ENCODE results near the gene PNMA6E.

The PNMA6E gene

DNA sequence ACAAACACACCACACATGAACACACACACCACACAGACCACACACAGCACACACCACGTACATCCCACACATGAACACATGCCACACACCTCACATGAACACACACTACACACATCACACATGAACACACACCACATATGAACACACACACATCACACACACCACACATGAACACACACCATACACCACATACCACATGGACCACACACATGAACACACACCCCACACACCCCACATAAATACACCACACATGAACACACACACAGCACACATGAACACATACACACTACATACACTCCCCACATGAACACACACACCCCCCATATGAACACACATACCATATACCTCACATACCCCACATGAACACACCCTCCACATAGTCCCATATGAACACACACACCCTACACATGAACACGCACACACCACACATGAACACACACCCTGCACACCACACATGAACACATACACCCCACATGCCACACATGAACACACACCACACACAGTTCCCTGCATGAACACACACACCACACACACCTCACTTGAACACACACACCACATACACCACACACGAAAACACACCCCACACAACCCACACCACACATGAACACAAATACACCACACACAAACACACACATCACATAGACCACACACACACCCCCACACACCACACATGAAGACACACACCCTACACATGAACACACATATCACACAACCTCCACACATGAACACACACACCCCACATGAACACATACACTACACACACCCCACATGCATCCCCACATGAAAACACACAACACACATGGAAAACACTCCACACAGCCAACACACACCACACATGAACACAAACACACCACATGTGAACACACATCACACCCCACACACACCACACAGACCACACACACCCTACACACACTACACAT lies 18.3 kb downstream of the PNMA6E start:
- no peak for DNase-seq

DNA sequence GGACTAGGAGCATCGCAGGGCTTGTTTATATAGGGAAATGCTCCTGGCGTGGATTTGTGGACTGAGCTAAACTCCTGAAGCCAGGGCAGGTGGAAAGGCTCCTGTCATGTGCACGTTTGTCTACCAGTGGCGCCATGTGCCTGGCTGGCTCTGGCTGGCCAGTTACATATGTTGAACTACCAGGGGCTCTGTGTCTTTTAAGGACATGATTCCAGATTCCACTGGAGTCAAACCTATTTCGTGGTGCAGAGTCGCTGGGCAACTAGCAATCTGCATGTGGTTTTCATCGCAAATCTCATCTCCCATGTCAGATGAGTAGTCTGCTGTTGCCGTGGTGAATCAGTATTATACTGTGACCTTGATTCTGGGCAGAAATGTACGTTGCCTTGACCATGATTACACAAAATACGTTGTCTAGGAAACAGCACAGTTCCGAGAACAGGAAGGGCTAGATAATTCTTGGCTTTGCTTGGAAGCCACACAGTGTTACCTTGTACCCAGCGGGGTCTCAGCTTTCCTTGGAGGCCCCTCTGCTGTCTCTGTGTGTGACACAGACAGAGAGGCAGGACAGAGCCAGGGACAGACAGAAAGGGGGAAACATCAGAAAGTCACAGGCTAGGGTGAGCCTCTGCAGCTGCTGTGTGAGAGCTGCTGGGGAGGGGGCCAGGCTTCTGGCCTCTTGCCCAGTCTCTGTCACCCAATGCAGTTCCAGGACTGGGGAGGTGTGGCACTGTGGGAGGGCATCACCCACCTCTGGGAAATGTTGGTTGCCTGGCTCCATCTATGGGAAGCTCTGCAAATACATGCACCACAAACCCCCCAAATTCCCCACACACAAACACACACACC lies 19.2 kb downstream of the PNMA6E start:
- DNase-seq, result peak; percentile 14

DNA sequence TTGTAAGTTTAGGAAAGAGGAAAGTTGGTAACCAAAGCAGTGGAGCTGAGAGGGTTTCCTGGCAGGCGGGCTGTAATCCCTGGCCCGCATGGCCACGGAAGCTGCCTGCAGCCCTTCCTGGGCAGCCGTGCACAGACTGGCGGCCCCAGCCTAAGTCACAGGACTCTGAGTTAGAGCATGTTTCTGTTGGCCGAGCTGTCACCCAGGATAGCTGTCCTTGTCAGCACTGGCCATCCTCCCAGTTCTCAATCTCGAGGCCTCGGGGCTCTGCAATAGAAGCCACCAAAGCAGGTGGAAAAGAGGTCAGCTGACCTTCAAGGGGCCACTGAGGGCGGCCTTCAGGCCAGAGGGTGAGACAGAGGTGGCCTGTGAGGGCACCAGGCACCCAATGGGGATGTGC lies 20.5 kb downstream of the PNMA6E start:
- no peak for DNase-seq

DNA sequence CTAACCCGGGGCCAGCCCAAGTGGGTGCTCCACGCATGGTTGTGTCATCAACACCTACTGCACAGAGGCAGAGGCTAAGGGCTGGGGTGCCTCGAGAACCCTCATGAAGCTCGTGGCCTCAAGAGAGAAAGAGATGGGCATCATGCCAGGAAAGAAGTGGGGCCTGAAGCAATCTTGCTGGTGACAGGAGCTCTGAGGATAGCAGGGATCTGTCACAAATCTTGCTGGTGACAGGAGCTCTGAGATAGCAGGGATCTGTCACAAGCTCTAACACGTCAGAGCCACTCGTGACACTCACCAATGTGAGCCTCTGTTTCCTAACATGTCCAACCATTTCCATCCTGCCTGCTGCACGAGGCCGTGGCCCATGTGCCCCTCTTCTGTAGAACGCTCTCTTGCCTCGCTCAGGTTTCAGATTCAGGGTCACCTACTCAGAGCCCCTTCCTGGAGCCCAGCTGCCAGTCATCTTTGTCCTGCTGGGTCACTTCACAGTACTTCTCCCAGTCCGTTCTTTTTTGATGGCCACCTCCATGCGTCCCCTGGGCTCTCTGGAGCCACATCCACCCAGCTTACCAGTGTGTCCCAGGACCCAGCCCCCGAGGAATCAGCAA lies 21.1 kb downstream of the PNMA6E start:
- DNase-seq, result no peak

DNA sequence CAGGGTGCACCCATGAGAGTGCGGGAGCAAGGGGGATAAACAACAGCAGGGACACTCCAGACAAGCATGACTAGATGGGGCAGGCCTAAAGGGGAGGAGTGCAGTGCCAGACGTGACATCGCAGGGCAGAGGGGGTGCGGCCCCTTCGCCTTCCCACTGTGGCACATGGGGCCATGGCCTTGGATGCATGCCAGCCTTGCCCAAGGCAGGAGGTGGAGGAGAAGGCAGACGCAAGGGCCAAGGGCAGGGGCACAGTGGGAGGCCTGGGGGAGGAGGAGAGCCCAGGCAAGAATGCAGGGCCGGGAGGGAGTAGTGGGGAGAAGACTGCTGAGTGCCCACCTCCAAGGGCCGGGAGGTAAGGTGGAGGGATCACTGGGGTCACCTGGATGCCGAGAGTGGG lies 21.6 kb downstream of the PNMA6E start:
- no peak for DNase-seq

GRCh38 chrX:153378607-153379006 lies 22.5 kb downstream of the PNMA6E start:
- no peak for DNase-seq

GRCh38 chrX:153377727-153378126 lies 23.4 kb downstream of the PNMA6E start:
- no peak for DNase-seq

- DNase-seq, result no peak
These were observed 25.6 kb downstream of the PNMA6E start for GRCh38 chrX:153375571-153375970.

DNA sequence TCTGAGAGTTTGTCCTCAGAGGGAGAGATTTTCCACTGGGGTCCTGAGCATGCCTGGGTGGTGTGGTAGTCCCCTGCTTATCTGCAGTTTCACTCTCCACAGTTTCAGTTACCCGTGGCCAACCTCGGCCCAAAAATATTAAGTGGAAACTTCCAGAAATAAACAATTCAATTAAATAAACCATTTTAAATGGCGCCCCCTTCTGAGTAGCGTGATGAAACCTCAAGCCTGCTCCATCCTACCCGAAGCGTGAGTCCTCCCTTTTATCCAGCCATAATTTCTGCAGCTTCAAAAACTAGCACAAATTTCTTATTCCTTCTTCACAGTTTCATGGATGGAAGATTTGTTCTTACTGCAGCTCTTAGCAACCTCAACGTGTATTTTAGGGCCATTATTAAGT lies 26.7 kb downstream of the PNMA6E start:
- DNase-seq, result no peak

- no peak for DNase-seq
These were observed 28.2 kb downstream of the PNMA6E start for GRCh38 chrX:153372949-153373348.

DNA sequence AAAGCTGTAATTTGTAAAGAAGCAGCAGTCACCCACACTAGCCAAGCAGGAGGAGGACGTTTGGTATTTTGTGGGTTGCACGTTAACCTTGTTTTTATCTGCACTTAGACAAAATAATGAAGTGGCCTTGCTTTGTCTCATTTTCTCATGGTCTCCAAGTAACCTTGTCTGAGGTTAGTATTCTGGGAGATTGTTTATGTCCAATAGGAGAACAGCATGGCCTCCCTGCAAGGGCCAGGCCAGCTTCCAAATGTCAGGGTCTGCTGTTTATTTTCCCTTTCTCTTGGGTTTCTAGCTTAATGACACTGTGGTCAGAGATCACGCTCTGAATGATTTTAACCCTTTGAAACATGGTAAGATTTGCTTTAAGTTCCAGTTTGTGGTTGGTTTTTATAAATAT lies 29.9 kb downstream of the PNMA6E start:
- DNase-seq, result no peak

DNA sequence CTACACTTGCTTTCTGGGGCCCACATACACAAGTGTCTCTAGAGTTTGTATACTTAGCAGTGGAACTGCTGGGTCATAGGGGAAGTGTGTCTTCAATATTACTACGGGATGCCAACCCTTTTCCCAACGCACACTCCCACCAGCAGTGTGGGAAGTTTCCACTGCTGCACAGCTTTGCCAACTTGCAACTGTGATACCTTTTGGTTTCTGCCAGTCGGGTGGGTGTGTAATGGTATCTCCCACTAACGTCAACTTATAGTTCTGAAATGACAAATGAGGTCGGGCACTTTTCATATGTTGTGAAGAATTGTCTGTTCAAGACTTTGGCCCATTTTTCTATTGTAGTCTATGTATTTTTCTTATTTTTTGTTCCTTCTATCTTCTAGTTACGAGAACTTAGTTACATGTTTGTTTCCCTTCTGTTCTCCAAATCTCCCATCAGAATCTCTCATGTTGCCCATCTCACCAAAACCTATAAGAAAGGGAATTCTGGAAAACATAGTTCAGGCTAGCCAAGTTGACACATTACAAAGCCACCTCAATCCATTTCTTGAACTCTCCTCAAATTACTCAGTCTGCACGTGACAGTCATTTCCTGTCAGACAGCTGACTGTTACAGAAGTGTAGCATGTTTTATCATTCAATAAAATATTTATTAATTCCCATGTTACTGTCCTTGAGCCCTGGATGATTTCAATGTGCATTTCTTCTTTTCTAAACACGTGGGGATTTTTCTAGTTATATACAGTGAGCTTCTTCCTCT lies 30.7 kb downstream of the PNMA6E start:
- DNase-seq, result no peak

DNA sequence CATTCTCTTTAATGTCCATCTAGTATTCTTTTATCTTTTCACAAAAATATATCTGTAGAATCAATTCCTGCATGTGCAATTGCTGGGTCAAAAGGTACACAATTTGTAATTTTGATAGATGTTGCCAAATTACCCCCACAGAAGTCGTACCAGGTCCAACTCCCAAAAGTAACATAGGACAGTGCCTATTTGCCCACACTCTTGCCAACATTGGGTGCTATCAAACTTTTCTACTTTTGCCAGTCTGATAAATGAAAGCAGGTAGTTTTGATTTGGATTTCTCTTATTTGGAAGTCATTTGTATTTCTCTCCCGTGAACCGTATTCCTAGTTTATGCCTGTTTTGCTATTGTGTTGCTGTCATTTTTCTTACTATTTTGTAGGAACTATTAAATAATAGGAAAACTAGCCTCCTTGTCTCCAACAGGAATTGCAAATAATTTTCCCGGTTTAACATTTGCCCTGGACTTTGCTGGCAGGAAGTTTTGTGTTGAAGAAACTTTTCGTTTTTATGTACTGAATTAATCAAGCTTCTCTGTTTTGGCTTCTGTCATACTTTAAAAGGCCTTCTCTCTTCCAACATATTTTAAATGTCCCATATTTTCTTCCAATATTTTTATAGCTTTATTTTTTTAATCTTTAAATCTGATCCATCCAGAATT lies 34.1 kb downstream of the PNMA6E start:
- DNase-seq, result no peak

DNA sequence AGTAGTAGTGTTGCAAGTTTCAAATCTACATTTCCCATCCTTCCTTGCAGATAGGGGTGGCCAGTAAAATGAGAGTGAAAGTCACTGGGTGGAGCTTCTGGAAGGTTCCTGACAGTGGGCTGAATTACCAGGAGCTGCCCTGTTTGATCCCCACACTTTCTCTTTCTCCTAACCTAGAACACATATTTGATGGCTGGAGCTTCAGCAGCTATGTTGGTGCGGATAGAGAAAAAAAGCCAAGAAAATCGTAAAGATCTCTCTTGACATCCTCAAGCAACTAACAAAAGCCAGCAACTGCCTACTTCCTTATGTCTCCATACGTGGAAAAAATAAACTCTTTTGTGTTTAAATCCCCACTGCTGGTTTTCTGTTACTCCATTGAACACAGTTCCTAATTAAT lies 35.0 kb downstream of the PNMA6E start:
- DNase-seq, result no peak

DNA sequence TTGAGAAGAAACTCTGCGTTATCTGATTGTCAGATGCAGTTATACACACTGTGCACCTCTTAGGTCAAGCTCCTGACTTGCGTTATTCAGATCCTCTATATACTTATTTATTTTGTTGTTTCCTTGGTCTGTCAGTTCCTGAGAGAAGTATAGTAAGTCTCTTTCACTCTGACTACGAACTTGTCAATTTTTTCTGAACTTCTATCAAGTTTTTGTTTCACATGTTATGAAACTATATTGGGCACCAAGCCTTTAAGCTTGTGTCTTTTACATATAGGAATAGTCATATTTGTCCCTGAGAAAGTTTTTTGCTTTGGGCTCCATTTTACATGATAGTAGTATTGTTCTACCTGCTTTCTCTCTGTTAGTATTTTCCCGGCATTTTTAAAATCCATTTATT lies 35.5 kb downstream of the PNMA6E start:
- no peak for DNase-seq

DNA sequence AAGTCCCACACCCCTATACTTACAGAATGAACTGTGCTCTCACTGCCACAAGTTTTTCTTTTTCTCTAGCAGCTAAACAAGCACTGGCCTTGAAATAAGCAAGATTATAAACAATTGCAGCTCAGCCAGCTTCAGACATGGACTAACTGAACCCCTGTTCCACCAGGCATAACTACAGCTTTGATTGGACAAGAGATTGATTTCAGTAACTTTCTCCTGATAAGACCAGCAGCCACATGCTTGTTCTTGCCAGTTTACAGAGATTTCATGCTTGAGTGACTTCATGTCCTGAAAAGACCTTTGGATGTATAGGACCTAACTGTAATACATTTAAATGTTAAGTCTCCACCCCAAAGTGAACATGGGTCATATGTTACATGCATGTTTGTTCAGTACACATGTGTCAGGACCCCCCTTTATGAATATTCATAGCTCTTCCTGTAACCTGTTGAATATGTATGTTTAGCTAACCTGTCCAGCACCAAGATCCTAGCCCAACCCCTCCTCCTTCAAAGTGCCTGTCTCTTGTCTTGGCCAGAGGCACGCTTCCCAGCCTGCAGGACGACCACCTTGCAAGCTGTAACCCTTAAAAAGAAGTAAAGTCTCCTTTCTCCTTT lies 39.3 kb downstream of the PNMA6E start:
- DNase-seq, result no peak

GRCh38 chrX:153357877-153358276 lies 43.3 kb downstream of the PNMA6E start:
- no peak for DNase-seq

DNA sequence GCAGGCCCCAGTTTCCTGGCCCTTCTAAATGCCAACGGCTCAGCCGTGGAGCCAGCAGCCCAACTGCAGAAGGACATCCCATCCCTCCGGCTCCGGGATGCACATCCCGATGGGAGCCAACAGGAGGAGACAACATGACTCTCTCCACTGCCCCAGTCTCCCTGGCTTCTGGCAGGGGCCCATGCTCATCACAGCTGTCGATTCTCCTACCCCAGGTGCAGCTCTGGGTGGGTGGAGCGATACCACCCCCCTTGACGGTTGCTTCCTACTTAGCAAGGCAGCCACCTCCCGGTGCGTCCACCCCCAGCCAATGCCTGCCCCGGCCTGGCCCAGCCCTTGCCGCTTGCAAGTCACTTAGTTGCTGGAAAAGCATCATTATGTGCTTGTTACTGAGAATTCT lies 47.7 kb downstream of the PNMA6E start:
- no peak for DNase-seq

DNA sequence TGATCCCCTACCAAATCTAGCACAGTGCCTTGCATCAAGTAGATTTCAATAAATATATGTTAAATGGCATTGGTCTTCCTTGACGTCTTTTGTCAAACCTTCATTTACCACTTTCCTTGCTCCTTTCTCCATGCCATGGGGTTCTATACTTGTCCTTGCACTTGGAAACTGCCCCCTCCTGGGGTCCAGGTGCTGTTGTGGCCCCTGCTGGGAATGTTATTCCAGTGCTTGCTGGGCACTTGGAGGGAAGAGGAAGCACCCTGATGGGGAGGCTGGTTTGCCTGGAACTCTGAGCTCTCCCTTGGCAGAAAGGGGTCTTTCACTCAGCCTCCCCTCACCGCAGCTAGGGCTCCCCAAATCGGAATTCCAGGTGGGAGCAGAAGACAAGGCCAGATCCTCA lies 48.3 kb downstream of the PNMA6E start:
- DNase-seq, result no peak

DNA sequence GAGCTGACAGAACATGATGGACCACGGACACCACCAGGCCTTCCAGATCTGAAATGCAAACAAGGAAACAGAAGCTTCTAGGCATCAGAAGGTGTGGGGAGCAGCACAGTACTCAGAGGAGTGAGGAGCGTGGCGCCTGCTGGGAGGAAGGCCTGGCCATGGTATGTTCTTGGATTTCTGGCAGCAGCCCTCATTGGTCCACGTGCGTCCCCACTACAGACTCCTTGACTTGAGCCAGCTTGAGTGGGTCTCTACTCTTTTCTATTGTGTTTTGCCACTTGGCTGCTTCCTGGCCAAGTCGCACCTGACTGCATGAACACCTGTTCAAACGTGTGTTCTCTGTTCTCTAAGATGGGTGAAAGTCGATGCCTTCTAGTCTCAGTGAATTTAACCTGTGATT lies 49.2 kb downstream of the PNMA6E start:
- no peak for DNase-seq

DNA sequence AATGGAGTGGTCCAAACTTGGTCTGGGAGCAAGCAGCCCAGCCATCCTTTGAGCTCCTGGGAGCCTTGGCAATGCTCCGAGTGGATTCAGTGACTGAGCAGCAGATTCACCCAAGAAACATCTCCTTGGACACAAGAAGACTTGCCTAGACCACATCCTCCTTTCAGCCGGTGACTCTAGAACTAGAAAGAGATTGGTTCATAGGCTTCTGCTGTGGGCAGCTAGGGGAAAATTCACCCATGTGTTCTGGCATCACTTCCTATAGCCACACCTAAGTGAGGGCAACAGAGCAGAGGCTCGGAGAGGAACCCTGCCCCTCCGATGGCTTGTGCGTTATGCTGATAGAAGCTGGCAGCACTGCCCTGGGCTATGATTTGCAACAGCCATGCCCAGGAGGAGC lies 51.2 kb downstream of the PNMA6E start:
- DNase-seq, result no peak

DNA sequence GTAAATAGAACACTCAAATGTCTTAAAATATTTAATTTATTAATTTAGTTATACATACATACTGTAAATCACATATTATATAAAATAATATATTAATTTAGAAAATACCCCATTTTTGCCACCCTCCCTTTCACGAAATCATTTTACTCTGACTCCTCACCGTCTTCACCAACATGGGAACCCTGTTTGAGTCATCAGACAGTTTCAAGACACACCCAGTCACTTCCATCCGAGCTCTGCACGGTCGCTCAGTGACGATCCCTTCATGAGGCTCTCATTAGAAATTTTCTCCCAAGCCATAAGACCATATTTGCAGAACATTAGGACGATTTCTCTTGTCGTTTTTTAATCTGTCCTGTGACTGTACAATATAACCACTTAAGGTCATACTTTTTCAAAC lies 52.7 kb downstream of the PNMA6E start:
- no peak for DNase-seq

All from CD4-positive, alpha-beta T cell treated with Interleukin-17A for 1 hour (primary cell).